ENCODE measurements around the gene MINDY2. TPM values are rescaled to one million over a fixed set of nuclear protein-coding genes. Genes with fewer than 3 reads are reported as not detected.
"Not testable (repeated sequence)": the region's sequence is repeated elsewhere in the genome, so short reads cannot be mapped to it uniquely, and the experiment has no call there.

The MINDY2 gene
- total and polyA plus RNA-seq, 2 experiments from 2014 or later = 36.3 to 47.9 TPM

DNA sequence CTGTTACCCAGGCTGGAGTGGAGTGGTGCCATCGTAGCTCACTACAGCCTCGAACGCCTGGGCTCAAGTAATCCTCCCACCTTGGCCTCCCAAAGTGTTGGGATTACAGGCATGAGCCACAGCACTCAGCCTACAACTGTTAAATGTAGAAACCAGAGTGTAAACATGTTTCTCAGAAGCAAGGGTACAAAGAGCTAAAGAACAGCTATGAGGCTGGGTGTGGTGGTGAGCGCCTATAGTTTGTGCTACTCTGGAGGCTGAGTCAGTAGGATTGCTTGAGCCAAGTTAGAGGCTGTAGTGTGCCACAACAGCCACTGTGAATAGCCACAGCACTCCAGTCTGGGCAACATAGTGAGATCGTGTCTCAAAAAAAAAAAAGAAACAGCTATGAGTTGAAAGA, 4.8 kb upstream of the MINDY2 start (continued):
- TF ChIP-seq, protein P1, sequence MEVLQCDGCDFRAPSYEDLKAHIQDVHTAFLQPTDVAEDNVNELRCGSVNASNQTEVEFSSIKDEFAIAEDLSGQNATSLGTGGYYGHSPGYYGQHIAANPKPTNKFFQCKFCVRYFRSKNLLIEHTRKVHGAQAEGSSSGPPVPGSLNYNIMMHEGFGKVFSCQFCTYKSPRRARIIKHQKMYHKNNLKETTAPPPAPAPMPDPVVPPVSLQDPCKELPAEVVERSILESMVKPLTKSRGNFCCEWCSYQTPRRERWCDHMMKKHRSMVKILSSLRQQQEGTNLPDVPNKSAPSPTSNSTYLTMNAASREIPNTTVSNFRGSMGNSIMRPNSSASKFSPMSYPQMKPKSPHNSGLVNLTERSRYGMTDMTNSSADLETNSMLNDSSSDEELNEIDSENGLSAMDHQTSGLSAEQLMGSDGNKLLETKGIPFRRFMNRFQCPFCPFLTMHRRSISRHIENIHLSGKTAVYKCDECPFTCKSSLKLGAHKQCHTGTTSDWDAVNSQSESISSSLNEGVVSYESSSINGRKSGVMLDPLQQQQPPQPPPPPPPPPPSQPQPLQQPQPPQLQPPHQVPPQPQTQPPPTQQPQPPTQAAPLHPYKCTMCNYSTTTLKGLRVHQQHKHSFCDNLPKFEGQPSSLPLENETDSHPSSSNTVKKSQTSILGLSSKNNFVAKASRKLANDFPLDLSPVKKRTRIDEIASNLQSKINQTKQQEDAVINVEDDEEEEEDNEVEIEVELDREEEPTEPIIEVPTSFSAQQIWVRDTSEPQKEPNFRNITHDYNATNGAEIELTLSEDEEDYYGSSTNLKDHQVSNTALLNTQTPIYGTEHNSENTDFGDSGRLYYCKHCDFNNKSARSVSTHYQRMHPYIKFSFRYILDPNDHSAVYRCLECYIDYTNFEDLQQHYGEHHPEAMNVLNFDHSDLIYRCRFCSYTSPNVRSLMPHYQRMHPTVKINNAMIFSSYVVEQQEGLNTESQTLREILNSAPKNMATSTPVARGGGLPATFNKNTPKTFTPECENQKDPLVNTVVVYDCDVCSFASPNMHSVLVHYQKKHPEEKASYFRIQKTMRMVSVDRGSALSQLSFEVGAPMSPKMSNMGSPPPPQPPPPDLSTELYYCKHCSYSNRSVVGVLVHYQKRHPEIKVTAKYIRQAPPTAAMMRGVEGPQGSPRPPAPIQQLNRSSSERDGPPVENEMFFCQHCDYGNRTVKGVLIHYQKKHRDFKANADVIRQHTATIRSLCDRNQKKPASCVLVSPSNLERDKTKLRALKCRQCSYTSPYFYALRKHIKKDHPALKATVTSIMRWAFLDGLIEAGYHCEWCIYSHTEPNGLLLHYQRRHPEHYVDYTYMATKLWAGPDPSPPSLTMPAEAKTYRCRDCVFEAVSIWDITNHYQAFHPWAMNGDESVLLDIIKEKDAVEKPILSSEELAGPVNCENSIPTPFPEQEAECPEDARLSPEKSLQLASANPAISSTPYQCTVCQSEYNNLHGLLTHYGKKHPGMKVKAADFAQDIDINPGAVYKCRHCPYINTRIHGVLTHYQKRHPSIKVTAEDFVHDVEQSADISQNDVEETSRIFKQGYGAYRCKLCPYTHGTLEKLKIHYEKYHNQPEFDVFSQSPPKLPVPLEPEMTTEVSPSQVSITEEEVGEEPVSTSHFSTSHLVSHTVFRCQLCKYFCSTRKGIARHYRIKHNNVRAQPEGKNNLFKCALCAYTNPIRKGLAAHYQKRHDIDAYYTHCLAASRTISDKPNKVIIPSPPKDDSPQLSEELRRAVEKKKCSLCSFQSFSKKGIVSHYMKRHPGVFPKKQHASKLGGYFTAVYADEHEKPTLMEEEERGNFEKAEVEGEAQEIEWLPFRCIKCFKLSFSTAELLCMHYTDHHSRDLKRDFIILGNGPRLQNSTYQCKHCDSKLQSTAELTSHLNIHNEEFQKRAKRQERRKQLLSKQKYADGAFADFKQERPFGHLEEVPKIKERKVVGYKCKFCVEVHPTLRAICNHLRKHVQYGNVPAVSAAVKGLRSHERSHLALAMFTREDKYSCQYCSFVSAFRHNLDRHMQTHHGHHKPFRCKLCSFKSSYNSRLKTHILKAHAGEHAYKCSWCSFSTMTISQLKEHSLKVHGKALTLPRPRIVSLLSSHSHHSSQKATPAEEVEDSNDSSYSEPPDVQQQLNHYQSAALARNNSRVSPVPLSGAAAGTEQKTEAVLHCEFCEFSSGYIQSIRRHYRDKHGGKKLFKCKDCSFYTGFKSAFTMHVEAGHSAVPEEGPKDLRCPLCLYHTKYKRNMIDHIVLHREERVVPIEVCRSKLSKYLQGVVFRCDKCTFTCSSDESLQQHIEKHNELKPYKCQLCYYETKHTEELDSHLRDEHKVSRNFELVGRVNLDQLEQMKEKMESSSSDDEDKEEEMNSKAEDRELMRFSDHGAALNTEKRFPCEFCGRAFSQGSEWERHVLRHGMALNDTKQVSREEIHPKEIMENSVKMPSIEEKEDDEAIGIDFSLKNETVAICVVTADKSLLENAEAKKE (CRISPR knock-in tag; IDR thresholded peaks at IDR 0.05) = no peak
- TF ChIP-seq ZNF331 (CRISPR knock-in tag; IDR thresholded peaks at IDR 0.05; ENCODE audit: low read depth) = no peak
- no peak for TF ChIP-seq CREB1 (CRISPR knock-in tag; IDR thresholded peaks at IDR 0.05; ENCODE audit: low read depth)
- TF ChIP-seq REST (IDR thresholded peaks at IDR 0.05; ENCODE audit: unreplicated experiment) = no peak

DNA sequence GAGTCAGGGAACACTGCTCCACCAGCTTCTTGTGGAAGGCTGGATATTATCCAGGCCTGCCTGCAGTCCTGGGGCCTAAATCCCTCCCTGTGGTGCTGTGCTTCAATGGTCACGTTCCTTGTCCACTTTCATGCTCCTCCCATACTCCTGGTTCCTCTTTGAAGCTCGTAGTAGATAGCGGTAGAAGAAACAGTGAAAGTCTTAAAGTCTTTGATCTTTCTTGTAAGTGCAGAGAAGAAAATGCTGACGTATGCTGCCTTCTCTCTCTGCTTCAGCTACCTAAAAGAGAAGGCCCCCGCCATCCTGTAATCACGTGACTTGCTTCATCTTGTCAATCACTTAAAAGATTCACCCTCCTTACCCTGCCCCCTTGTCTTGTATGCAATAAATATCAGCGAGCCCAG, 2.5 kb upstream of the MINDY2 start:
- H3K4me1 Mint-ChIP-seq; H3K27me3 ChIP-seq (ENCODE audit: insufficient read depth); H3K4me2 ChIP-seq; H3K27ac Mint-ChIP-seq; H3K27ac ChIP-seq (ENCODE audit: low read depth); H3K36me3 ChIP-seq (ENCODE audit: insufficient read depth); H3K4me3 ChIP-seq; DNase-seq (ENCODE audit: low spot score); H3K4me3 Mint-ChIP-seq; H3K9me2 ChIP-seq (ENCODE audit: insufficient read depth); ATAC-seq; H3K9me3 Mint-ChIP-seq; H3F3A ChIP-seq (replicated peaks; ENCODE audit: low read depth); H2AFZ ChIP-seq; H3K36me3 Mint-ChIP-seq (ENCODE audit: low read depth): not testable (repeated sequence)
- peaks cover 20% of the 10 kb centered on the region for H3K27me3 Mint-ChIP-seq (ENCODE audit: insufficient read depth, low read depth, poor library complexity)
- 0 out of 2 replicates have a peak, but pooled peaks cover 14% of the 10 kb centered on the region for H4K20me1 ChIP-seq (replicated peaks; ENCODE audit: insufficient read depth)
- H3K79me2 ChIP-seq (replicated peaks; ENCODE audit: insufficient read depth) = peaks cover 21% of the 10 kb centered on the region
- peaks cover 19% of the 10 kb centered on the region for H3K4me1 ChIP-seq (ENCODE audit: insufficient read depth)
